H9 (cell line): ENCODE data around the gene HSPB2. TPM values are rescaled to one million over a fixed set of nuclear protein-coding genes. Genes with fewer than 3 reads are reported as not detected.

ENCODE experiments used
- DNase-seq: peaks from one replicate; pipeline ENCODE4 v3.0.0-alpha.2; 2017
- H2AFZ ChIP-seq: one replicate; pipeline ENCODE4 v1.6.1; 2013; ENCODE audit warnings: mild to moderate bottlenecking, low read length, control low read depth, moderate library complexity
- H2AK5ac ChIP-seq: 2 replicates; pipeline ENCODE4 v1.6.1; 2013; ENCODE audit warnings: low read length, control low read depth, mixed read lengths; ENCODE audit not compliant: insufficient read length
- H2BK120ac ChIP-seq: one replicate; pipeline ENCODE4 v1.6.1; 2013; ENCODE audit warnings: low read depth, mild to moderate bottlenecking, low read length, control low read depth, inconsistent platforms; ENCODE audit not compliant: poor library complexity, severe bottlenecking
- H2BK12ac ChIP-seq: 2 replicates; pipeline ENCODE4 v1.6.1; 2013; ENCODE audit warnings: low read length, control low read depth, mixed read lengths, low read depth; ENCODE audit not compliant: insufficient read length
- H2BK15ac ChIP-seq: 2 replicates; pipeline ENCODE4 v1.6.1; 2013; ENCODE audit warnings: low read depth, low read length, control low read depth
- H2BK20ac ChIP-seq: one replicate; pipeline ENCODE4 v1.6.1; 2013; ENCODE audit warnings: low read depth, mild to moderate bottlenecking, low read length, control low read depth, inconsistent platforms; ENCODE audit not compliant: poor library complexity, severe bottlenecking
- H2BK5ac ChIP-seq: 2 replicates; pipeline ENCODE4 v1.6.1; 2013; ENCODE audit warnings: low read length, control low read depth, mixed read lengths; ENCODE audit not compliant: insufficient read length
- H3K14ac ChIP-seq: 2 replicates; pipeline ENCODE4 v1.6.1; 2013; ENCODE audit warnings: low read length, control low read depth; ENCODE audit not compliant: insufficient read depth
- H3K18ac ChIP-seq: 2 replicates; pipeline ENCODE4 v1.6.1; 2013; ENCODE audit warnings: low read depth, mild to moderate bottlenecking, mixed read lengths, low read length, control low read depth; ENCODE audit not compliant: insufficient read length
- H3K23ac ChIP-seq: 2 replicates; pipeline ENCODE4 v1.6.1; 2013; ENCODE audit warnings: low read length, control low read depth, mixed read lengths, low read depth; ENCODE audit not compliant: insufficient read length
- H3K23me2 ChIP-seq: 2 replicates; pipeline ENCODE4 v1.6.1; 2013; ENCODE audit warnings: low read depth, mild to moderate bottlenecking, mixed read lengths, low read length, control low read depth; ENCODE audit not compliant: insufficient read length, poor library complexity, severe bottlenecking
- H3K27ac ChIP-seq: 2 replicates; pipeline ENCODE4 v1.5.1; 2013; ENCODE audit warnings: low read length, control low read depth, mixed read lengths, low read depth; ENCODE audit not compliant: insufficient read length
- H3K27me3 ChIP-seq: 2 replicates; pipeline ENCODE4 v1.6.1; 2013; ENCODE audit warnings: low read length, control low read depth, inconsistent platforms; ENCODE audit not compliant: insufficient read depth
- H3K4ac ChIP-seq: 2 replicates; pipeline ENCODE4 v1.6.1; 2013; ENCODE audit warnings: low read depth, mild to moderate bottlenecking, control low read depth, inconsistent platforms, low read length, moderate library complexity
- H3K4me1 ChIP-seq: 2 replicates; pipeline ENCODE4 v1.6.1; 2013; ENCODE audit warnings: low read length, control low read depth, inconsistent platforms; ENCODE audit not compliant: insufficient read depth
- H3K4me2 ChIP-seq: 2 replicates; pipeline ENCODE4 v1.6.1; 2013; ENCODE audit warnings: low read length, control low read depth, mixed read lengths; ENCODE audit not compliant: insufficient read length, insufficient read depth
- H3K56ac ChIP-seq: 2 replicates; pipeline ENCODE4 v1.6.1; 2013; ENCODE audit warnings: low read depth, mild to moderate bottlenecking, mixed read lengths, low read length, control low read depth; ENCODE audit not compliant: insufficient read length
- H3K79me1 ChIP-seq: 2 replicates; pipeline ENCODE4 v1.6.1; 2013; ENCODE audit warnings: low read depth, mild to moderate bottlenecking, moderate library complexity, low read length, control low read depth, inconsistent platforms; ENCODE audit not compliant: insufficient read depth, poor library complexity, severe bottlenecking
- H3K79me2 ChIP-seq: 2 replicates; pipeline ENCODE4 v1.6.1; 2013; ENCODE audit warnings: low read length, control low read depth, inconsistent platforms; ENCODE audit not compliant: insufficient read depth
- H3K9ac ChIP-seq: 2 replicates; pipeline ENCODE4 v1.6.1; 2013; ENCODE audit warnings: low read length, control low read depth, mixed read lengths; ENCODE audit not compliant: insufficient read length; ENCODE audit errors: extremely low read depth
- H3K9me3 ChIP-seq: one replicate; pipeline ENCODE4 v1.6.1; 2013; ENCODE audit warnings: low read depth, low read length, inconsistent platforms; ENCODE audit not compliant: control insufficient read depth
- H3T11ph ChIP-seq: one replicate; pipeline ENCODE4 v1.6.1; 2013; ENCODE audit warnings: mild to moderate bottlenecking, low read length, control low read depth, inconsistent platforms
- H4K20me1 ChIP-seq: one replicate; pipeline ENCODE4 v1.6.1; 2013; ENCODE audit not compliant: control insufficient read depth, insufficient read length, insufficient read depth
- H4K5ac ChIP-seq: 2 replicates; pipeline ENCODE4 v1.6.1; 2013; ENCODE audit warnings: low read depth, mild to moderate bottlenecking, mixed read lengths, low read length, control low read depth; ENCODE audit not compliant: insufficient read length
- H4K8ac ChIP-seq: replicated peaks from 2 replicates; pipeline ENCODE4 v1.6.1; 2013; ENCODE audit warnings: low read length, control low read depth, mixed read lengths, low read depth; ENCODE audit not compliant: insufficient read length
- H4K91ac ChIP-seq: 2 replicates; pipeline ENCODE4 v1.6.1; 2013; ENCODE audit warnings: low read depth, mild to moderate bottlenecking, moderate library complexity, mixed read lengths, low read length, control low read depth; ENCODE audit not compliant: insufficient read length
- H3K27ac Mint-ChIP-seq, 3 experiments: 2 replicates in 2 of 3; 3 replicates in 1 of 3; pipeline ENCODE4 v1.8.0; 2020 to 2021; ENCODE audit warnings: mixed read lengths in 3 of 3, mild to moderate bottlenecking in 1 of 3, moderate library complexity in 1 of 3
- H3K27me3 Mint-ChIP-seq: 2 replicates; pipeline ENCODE4 v1.8.0; 2021; ENCODE audit warnings: low read depth, mild to moderate bottlenecking, moderate library complexity, mixed read lengths
- H3K36me3 Mint-ChIP-seq, 3 experiments: 2 replicates in 2 of 3; 3 replicates in 1 of 3; pipeline ENCODE4 v1.8.0; 2020 to 2021; ENCODE audit warnings: low read depth in 3 of 3, mixed read lengths in 3 of 3; ENCODE audit not compliant: insufficient read depth in 1 of 3
- H3K4me1 Mint-ChIP-seq, 2 experiments: 2 replicates each; pipeline ENCODE4 v1.8.0; 2020; ENCODE audit warnings: mixed read lengths in 2 of 2
- H3K4me3 Mint-ChIP-seq, 2 experiments: 2 replicates in 1 of 2; 3 replicates in 1 of 2; pipeline ENCODE4 v1.8.0; 2020 to 2021; ENCODE audit warnings: mild to moderate bottlenecking in 2 of 2, mixed read lengths in 2 of 2, moderate library complexity in 1 of 2
- H3K9me3 Mint-ChIP-seq, 2 experiments: 2 replicates in 1 of 2; 3 replicates in 1 of 2; pipeline ENCODE4 v1.8.0; 2020; ENCODE audit warnings: mild to moderate bottlenecking in 2 of 2, mixed read lengths in 2 of 2, moderate library complexity in 1 of 2
- CTCF ChIP-seq: fragments of 200-600 bp; sonication (generic); conservative IDR thresholded peaks from 3 replicates; pipeline ENCODE4 v1.8.0; 2021; ENCODE audit warnings: antibody characterized with exemption, mild to moderate bottlenecking
- WGBS: extraction: QIAGEN DNeasy Blood & Tissue Kit; methylation state at CpG from one replicate; pipeline ENCODE4 v1.1.7; 2013; ENCODE audit warnings: missing lambda C conversion rate, low lambda C conversion rate, mixed read lengths; ENCODE audit not compliant: insufficient read length; ENCODE audit errors: extremely low coverage; 5-methylcytosine and 5-hydroxymethylcytosine counted together
- total RNA-seq: library from RNA; stranded (reverse); gene quantifications from 2 replicates; pipeline ENCODE4 v1.2.1, GENCODE V29; 2021

The HSPB2 gene
- total RNA-seq, 1 experiment from 2014 or later, result 0.22 TPM

GRCh38 chr11:111954154-111954553 is 41.6 kb downstream of the HSPB2 start:
- no peak overlapping the region for H3K23ac ChIP-seq
- H4K91ac ChIP-seq, result no peak overlapping the region
- H3K4me2 ChIP-seq, result no peak overlapping the region
- no peaks in the 10 kb centered on the region for H3K23me2 ChIP-seq
- no peak overlapping the region for H3K9ac ChIP-seq
- no peak overlapping the region for H2BK120ac ChIP-seq
- H3K27me3 ChIP-seq, result no peaks in the 10 kb centered on the region
- H2AK5ac ChIP-seq, result no peak overlapping the region
- H3K27ac ChIP-seq, result no peak overlapping the region
- H3K27me3 Mint-ChIP-seq, result peaks cover 1% of the 10 kb centered on the region; the same call in 1 of the 2 replicates
- no peak overlapping the region for H2BK15ac ChIP-seq
- no peak overlapping the region for H2BK20ac ChIP-seq
- no peak overlapping the region for H3K56ac ChIP-seq
- no peak for TF ChIP-seq CTCF
- H3K4me1 ChIP-seq, result no peaks in the 10 kb centered on the region
- no peak overlapping the region for H4K8ac ChIP-seq
- no peak overlapping the region for H3K18ac ChIP-seq
- H3K79me2 ChIP-seq, result no peaks in the 10 kb centered on the region
- H2BK5ac ChIP-seq, result no peak overlapping the region
- H3K4me3 Mint-ChIP-seq, result no peak overlapping the region
- no peaks in the 10 kb centered on the region for H4K20me1 ChIP-seq
- H3K4ac ChIP-seq, result no peak overlapping the region
- H2AFZ ChIP-seq, result no peak overlapping the region
- no peak overlapping the region; a peak in 1 of 7 replicates for H3K27ac Mint-ChIP-seq
- H3K79me1 ChIP-seq, result no peaks in the 10 kb centered on the region
- H3K36me3 Mint-ChIP-seq, result peaks cover 4 to 23% (median 18%) of the 10 kb centered on the region in 3 experiments; a peak in 5 of 7 replicates
- no CpG with 5 or more reads among the region's 4 CpGs for WGBS
- no peak overlapping the region for H3K14ac ChIP-seq
- H3T11ph ChIP-seq, result no peak overlapping the region
- H3K9me3 ChIP-seq, result no peaks in the 10 kb centered on the region
- H2BK12ac ChIP-seq, result no peak overlapping the region
- peaks cover 11 to 19% of the 10 kb centered on the region in 2 experiments; a peak in 4 of 5 replicates for H3K9me3 Mint-ChIP-seq
- H4K5ac ChIP-seq, result no peak overlapping the region
- DNase-seq, result no peak
- no peaks in the 10 kb centered on the region for H3K4me1 Mint-ChIP-seq
